GM06990 (cell line): ENCODE results near the gene CD9.

ENCODE experiments used
- DNase-seq: peaks from one replicate; pipeline ENCODE4 v3.0.0-alpha.2; 2011; ENCODE audit not compliant: insufficient read length; ENCODE audit errors: extremely low read depth
- H3K27me3 ChIP-seq: replicated peaks from 2 replicates; pipeline ENCODE4 v1.6.0; 2011; ENCODE audit warnings: low read length; ENCODE audit not compliant: control insufficient read depth, insufficient read depth
- H3K36me3 ChIP-seq: 2 replicates; pipeline ENCODE4 v1.5.1; 2011; ENCODE audit warnings: low read length; ENCODE audit not compliant: control insufficient read depth, insufficient read depth
- H3K4me3 ChIP-seq: replicated peaks from 2 replicates; pipeline ENCODE4 v1.5.1; 2011; ENCODE audit warnings: low read depth, mild to moderate bottlenecking, control low read depth, low read length
- TF ChIP-seq, protein P1 (sequence below): IDR thresholded peaks from 2 replicates; pipeline ENCODE4 v1.5.1; 2011; ENCODE audit warnings: low read length, control low read depth, mild to moderate bottlenecking, inconsistent platforms; ENCODE audit not compliant: insufficient read depth, poor library complexity, severe bottlenecking

CD9 gene

DNA sequence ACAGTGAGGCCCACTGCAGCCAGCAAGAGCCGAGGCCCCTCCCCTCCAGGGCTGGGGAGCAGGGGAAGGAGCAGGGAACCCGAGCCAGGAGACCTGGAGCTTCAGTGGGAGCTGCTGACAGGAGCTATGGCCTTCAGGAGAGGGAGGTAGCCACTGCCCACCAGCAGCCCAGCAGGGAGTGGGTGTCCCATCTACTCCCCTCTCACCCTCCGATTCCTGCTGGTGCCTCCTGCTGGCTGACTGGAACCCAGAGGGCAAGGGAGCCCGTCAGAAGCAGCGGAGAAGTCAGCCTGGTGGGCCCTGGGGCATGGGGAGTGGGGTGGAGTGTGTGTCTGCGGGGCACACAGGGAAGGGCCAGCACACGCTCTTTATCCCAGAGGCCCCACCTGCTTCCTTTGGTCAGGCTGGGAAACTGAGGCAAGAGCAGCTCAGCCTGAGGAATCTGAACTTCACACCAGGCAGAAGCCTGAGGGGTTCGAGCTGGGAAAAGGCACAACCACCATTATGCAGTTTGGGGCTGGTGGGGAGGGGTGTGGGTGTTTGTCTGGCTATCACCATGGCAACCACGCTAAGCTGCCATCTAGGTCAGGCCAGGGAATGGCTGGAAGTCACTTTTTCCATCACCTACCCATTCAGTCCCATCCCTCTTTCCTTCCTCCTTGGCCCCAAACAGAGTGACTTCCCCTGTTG is 73.5 kb downstream of the CD9 start:
- H3K27me3 ChIP-seq = peaks cover 5% of the 10 kb centered on the region
- DNase-seq = no peak
- H3K4me3 ChIP-seq = no peak overlapping the region
- no peaks in the 10 kb centered on the region for H3K36me3 ChIP-seq
- TF ChIP-seq, protein P1, sequence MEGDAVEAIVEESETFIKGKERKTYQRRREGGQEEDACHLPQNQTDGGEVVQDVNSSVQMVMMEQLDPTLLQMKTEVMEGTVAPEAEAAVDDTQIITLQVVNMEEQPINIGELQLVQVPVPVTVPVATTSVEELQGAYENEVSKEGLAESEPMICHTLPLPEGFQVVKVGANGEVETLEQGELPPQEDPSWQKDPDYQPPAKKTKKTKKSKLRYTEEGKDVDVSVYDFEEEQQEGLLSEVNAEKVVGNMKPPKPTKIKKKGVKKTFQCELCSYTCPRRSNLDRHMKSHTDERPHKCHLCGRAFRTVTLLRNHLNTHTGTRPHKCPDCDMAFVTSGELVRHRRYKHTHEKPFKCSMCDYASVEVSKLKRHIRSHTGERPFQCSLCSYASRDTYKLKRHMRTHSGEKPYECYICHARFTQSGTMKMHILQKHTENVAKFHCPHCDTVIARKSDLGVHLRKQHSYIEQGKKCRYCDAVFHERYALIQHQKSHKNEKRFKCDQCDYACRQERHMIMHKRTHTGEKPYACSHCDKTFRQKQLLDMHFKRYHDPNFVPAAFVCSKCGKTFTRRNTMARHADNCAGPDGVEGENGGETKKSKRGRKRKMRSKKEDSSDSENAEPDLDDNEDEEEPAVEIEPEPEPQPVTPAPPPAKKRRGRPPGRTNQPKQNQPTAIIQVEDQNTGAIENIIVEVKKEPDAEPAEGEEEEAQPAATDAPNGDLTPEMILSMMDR = peak; percentile 23

- Histone ChIP-seq H3K27me3 (peaks cover 6% of the 10 kb centered on the region), H3K36me3 (no peaks in the 10 kb centered on the region), H3K4me3 (no peak overlapping the region)
- TF ChIP-seq, protein P1 = no peak
- no peak for DNase-seq
These were observed 74.3 kb downstream of the CD9 start for GRCh38 chr12:6274231-6275221.

DNA sequence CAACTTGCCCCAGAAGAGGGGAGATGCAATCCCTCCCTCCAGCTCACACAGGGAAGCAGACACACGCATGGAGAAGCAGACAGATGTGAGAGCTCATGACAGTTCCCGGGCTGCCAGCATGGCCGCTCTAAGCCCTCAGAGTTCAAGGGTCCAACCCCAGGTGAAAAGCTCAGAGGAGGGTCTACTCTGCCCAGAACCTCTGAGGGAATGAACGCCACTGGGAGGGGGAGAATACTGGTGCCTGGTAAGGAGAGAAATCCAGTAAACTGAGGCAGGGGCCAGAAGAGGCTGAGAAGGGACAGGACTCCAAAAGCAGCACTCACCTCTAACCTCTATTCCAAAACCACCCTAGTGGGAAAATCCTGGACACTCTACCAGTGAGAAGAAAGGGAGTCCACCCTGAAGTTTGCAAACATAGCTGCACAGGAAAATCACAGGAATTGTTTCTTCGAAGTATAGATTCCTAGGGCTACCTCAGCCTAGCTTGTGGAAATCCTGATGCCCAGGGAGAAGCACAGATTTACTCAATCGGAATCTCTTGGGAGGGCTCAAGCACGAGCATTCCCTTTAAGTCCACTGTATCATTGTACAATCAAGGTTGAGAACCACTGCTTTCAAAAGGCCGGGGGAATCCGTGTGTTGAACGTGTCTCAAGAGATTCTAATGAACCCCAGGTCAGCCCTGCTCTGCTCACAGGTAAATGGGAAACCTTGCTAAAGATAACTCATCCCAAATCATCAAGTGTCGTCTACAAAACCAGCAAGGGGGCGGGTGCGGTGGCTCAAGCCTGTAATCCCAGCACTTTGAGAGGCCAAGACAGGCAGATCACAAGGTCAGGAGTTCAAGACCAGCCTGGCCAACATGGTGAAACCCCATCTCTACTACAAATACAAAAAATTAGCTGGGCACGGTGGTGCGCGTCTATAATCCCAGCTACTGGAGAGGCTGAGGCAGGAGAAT is 76.0 kb downstream of the CD9 start:
- Histone ChIP-seq H3K36me3 (no peaks in the 10 kb centered on the region), H3K4me3 (no peak overlapping the region), H3K27me3 (peaks cover 7% of the 10 kb centered on the region)
- DNase-seq = no peak
- TF ChIP-seq, protein P1 = no peak

DNA sequence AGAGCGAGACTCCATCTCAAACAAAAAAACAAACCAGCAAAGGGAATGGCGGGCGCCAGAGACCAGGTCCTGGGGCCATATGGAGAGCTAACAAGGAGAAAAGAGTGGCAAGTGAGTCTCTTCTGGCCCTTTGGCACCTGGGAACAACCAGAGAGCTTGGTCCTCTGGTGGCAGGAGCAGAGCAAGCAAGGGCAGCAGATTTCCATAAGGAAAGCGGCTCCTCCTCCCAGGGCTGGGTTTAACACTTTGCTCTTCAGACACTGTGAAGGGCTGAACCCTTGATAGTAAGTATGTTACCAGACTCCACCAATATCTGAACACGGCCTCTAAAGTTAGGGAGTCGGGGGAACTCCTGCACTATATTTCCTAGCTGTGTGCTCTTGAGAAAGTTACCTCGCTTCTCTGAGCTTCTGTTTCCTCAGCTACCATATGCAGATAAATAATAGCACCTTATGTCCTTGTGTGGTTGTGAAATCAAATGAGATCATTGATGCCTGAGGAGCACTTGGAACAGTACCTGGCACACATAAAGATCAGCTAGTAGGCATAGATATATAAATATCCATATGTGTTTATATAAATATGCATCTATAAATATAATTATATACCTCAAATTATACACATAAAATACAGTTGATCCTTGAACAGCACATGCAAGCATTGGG is 76.9 kb downstream of the CD9 start:
- H3K27me3 ChIP-seq = peaks cover 7% of the 10 kb centered on the region
- TF ChIP-seq, protein P1 = peak; percentile 4
- no peak for DNase-seq
- no peak overlapping the region for H3K4me3 ChIP-seq
- H3K36me3 ChIP-seq = no peaks in the 10 kb centered on the region

DNA sequence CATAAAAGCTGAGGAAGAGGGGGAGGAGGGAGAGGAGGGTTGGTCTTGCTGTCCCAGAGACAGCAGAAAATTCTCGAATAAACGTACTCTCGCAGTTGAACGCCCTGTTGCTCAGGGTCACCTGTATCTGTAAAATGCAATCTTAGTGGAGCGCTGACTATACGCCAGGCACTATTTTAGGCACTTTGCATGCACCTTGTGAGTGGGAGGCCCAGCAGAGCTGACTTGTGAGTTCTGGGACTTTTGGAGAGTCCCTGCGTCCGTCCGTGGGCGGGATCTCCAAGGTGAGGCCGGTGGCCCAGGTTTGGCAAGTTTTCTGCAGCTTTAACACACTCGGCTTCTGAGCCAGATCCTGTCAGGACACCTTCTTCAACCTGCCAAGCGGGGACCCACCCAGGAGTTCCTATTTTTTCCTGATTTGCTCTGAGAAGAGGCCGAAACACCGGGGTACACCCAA is 77.8 kb downstream of the CD9 start:
- peak overlapping the region; percentile 53 for H3K4me3 ChIP-seq
- no peaks in the 10 kb centered on the region for H3K36me3 ChIP-seq
- H3K27me3 ChIP-seq = peaks cover 7% of the 10 kb centered on the region
- TF ChIP-seq, protein P1 = no peak
- DNase-seq = peak; percentile 37
